Measurements from ENCODE around the gene OPRL1. TPM values are rescaled to one million over a fixed set of nuclear protein-coding genes. Genes with fewer than 3 reads are reported as not detected.

Gene OPRL1
- total and polyA plus RNA-seq, 2 of the 8 experiments (the other 6 are each of a cell fraction or from before 2014, with no cell fraction given), result 0.63 to 0.98 TPM

- no peak overlapping the region for H3K4me3 ChIP-seq (ENCODE audit: extremely low read depth in 1 of 4, insufficient read depth in 2 of 4, low read depth in 3 of 4, low read length in 4 of 4)
- no peak overlapping the region for H3K18ac ChIP-seq (ENCODE audit: extremely low read depth, low read length)
- peak overlapping the region; percentile 35; the same call in 1 of the 2 replicates for H4K8ac ChIP-seq (ENCODE audit: extremely low read depth, insufficient read depth, low read length)
- H3K23me2 ChIP-seq (ENCODE audit: low read depth, low read length), result no peaks in the 10 kb centered on the region
- DNase-seq (ENCODE audit: low read depth in 1 of 2, low spot score in 2 of 2), result no peak
- no peak overlapping the region for H3K4ac ChIP-seq (replicated peaks; ENCODE audit: insufficient read length, low read depth, low read length)
- no peak overlapping the region for H3K23ac ChIP-seq (ENCODE audit: insufficient read length)
- FAIRE-seq, result no peak
- no peak overlapping the region for H2BK15ac ChIP-seq (ENCODE audit: low read length)
- ChIA-PET POLR2A (ENCODE audit: partially characterized antibody) (no interaction called here), CTCF (ENCODE audit: partially characterized antibody) (interaction anchor here (1.0 to 4.5 kb wide), 5 partner anchors 12 to 52 kb away, joined by 3 to 28 read pairs (median 5); no protein-coding TSS in a partner anchor)
- 88% methylated on average over 10 of the region's 10 CpGs; no CpG with 5 or more reads in 1 of the 2 experiments for WGBS, 2 experiments (ENCODE audit: extremely low coverage in 1 of 2, insufficient coverage in 1 of 2, insufficient read length in 1 of 2, insufficient replicate concordance in 2 of 2, low coverage in 1 of 2, low lambda C conversion rate in 2 of 2, missing lambda C conversion rate in 1 of 2)
- H2BK120ac ChIP-seq (replicated peaks; ENCODE audit: low read depth, low read length), result no peak overlapping the region
- no peak overlapping the region for H3K14ac ChIP-seq (ENCODE audit: insufficient read length)
- no peak overlapping the region for H2AFZ ChIP-seq (ENCODE audit: low read length)
- peaks cover 1 to 2% of the 10 kb centered on the region in 2 experiments for H4K20me1 ChIP-seq (replicated peaks in 1 of 2; ENCODE audit: control insufficient read depth in 1 of 2, insufficient read depth in 2 of 2, low read length in 2 of 2)
- H3K36me3 ChIP-seq (ENCODE audit: control insufficient read depth in 2 of 4, insufficient read depth in 4 of 4, low read length in 3 of 4), result no peaks in the 10 kb centered on the region
- no peak overlapping the region for H3K9ac ChIP-seq (replicated peaks in 1 of 4; ENCODE audit: extremely low read depth in 1 of 4, low read depth in 3 of 4, low read length in 3 of 4)
- H2BK5ac ChIP-seq (ENCODE audit: low read depth, low read length), result no peak overlapping the region
- peaks cover 0 to 7% (median 2%) of the 10 kb centered on the region in 4 experiments; a peak in 4 of 7 replicates for H3K4me1 ChIP-seq (replicated peaks in 1 of 4; ENCODE audit: control insufficient read depth in 3 of 4, insufficient read depth in 4 of 4, low read length in 3 of 4)
- H3K56ac ChIP-seq (replicated peaks; ENCODE audit: insufficient read length, low read depth, low read length), result no peak overlapping the region
- no peaks in the 10 kb centered on the region for H3K79me2 ChIP-seq (ENCODE audit: control insufficient read depth in 1 of 2, insufficient read depth in 2 of 2, low read length in 2 of 2)
- H3K79me1 ChIP-seq (ENCODE audit: low read depth, low read length), result no peaks in the 10 kb centered on the region
- H3K27me3 ChIP-seq (replicated peaks in 1 of 4; ENCODE audit: control insufficient read depth in 3 of 4, extremely low read depth in 1 of 4, insufficient read depth in 3 of 4, low read length in 3 of 4), result peaks cover under 1 to 14% (median 6%) of the 10 kb centered on the region in 4 experiments; a peak in 6 of 7 replicates
- no peaks in the 10 kb centered on the region for H3K9me3 ChIP-seq (ENCODE audit: insufficient read depth in 2 of 2, low read depth in 1 of 2, low read length in 1 of 2)
- no peak overlapping the region for H3K4me2 ChIP-seq (ENCODE audit: insufficient read depth in 1 of 2, low read depth in 2 of 2, low read length in 2 of 2)
- no peak overlapping the region for H2BK12ac ChIP-seq (ENCODE audit: low read depth, low read length)
- H2AK5ac ChIP-seq (ENCODE audit: low read depth, low read length), result no peak overlapping the region; the same call in 1 of the 2 replicates
- no peak overlapping the region for H2BK20ac ChIP-seq (ENCODE audit: low read length)
- no peak overlapping the region for H4K91ac ChIP-seq (replicated peaks; ENCODE audit: insufficient read length, low read length)
- H3K27ac ChIP-seq (ENCODE audit: low read depth, low read length), result no peak overlapping the region
- no peak overlapping the region for H4K5ac ChIP-seq (ENCODE audit: insufficient read length, low read depth, low read length)
- TF ChIP-seq MAX (IDR thresholded peaks at IDR 0.05) (no peak), GABPA (IDR thresholded peaks at IDR 0.05; ENCODE audit: borderline replicate concordance, insufficient read depth, low read length) (no peak), YY1 (IDR thresholded peaks at IDR 0.05; ENCODE audit: low read depth, low read length) (no peak), SIRT6 (IDR thresholded peaks at IDR 0.05; ENCODE audit: low read length) (no peak), CREB1 (IDR thresholded peaks at IDR 0.05) (no peak), CTCF (IDR thresholded peaks at IDR 0.05; ENCODE audit: control extremely low read depth in 1 of 3, insufficient read depth in 1 of 3, low read depth in 1 of 3, low read length in 3 of 3) (no peak), SP4 (IDR thresholded peaks at IDR 0.05; ENCODE audit: low read length) (no peak), EP300 (IDR thresholded peaks at IDR 0.05; ENCODE audit: borderline replicate concordance in 1 of 2, low read depth in 2 of 2, low read length in 2 of 2) (no peak), FOSL1 (IDR thresholded peaks at IDR 0.05; ENCODE audit: insufficient read depth, low read depth, low read length) (no peak), RFX5 (IDR thresholded peaks at IDR 0.05; ENCODE audit: borderline replicate concordance, low read depth, low read length) (no peak), HDAC2 (IDR thresholded peaks at IDR 0.05; ENCODE audit: borderline replicate concordance in 1 of 2, low read depth in 2 of 2, low read length in 2 of 2) (no peak)
Observed at GRCh38 chr20:64090165-64090564, 10.3 kb downstream of the OPRL1 start.
